Activated T-helper 1 cell treated with anti-CD3 and anti-CD28 coated beads, Interleukin-12 subunit alpha, Interleukin-12 subunit beta, Interleukin-2, Interleukin-4 antibody, amounts not matched to agents 30 ng/mL and 10 ng/mL and 1 ng/mL, durations not matched to agents 14 hours and 24 hours and 36 hours (primary cell): Measurements from ENCODE around the gene TBC1D2. TPM values are rescaled to one million over a fixed set of nuclear protein-coding genes. Genes with fewer than 3 reads are reported as not detected.

ENCODE experiments used
- DNase-seq: peaks from one replicate; pipeline ENCODE4 v3.0.0; 2021; ENCODE audit warnings: low spot score
- H3K27ac Mint-ChIP-seq: one replicate; pipeline ENCODE4 v1.8.0; 2021; ENCODE audit warnings: mild to moderate bottlenecking, mixed read lengths
- H3K27me3 Mint-ChIP-seq: one replicate; pipeline ENCODE4 v1.8.0; 2022; ENCODE audit warnings: mild to moderate bottlenecking, moderate library complexity, mixed read lengths; ENCODE audit not compliant: insufficient read depth
- H3K36me3 Mint-ChIP-seq: one replicate; pipeline ENCODE4 v1.8.0; 2021; ENCODE audit warnings: low read depth, mixed read lengths
- H3K4me1 Mint-ChIP-seq: one replicate; pipeline ENCODE4 v1.8.0; 2021; ENCODE audit warnings: low read depth, mixed read lengths
- H3K4me3 Mint-ChIP-seq: one replicate; pipeline ENCODE4 v1.8.0; 2021; ENCODE audit warnings: mild to moderate bottlenecking, moderate library complexity, mixed read lengths
- H3K9me3 Mint-ChIP-seq: one replicate; pipeline ENCODE4 v1.8.0; 2021; ENCODE audit warnings: mixed read lengths
- intact Hi-C: fragments of 100-400 bp; cut with micrococcal nuclease; formaldehyde crosslinking; loops from one replicate; pipeline ENCODE4 v1.15.1; 2024
- total RNA-seq: library from RNA; stranded (reverse); gene quantifications from 2 replicates; pipeline ENCODE4 v1.2.3, GENCODE V29; 2022

The TBC1D2 gene
- total RNA-seq, 1 donor from 2014 or later: 2.2 TPM

DNA sequence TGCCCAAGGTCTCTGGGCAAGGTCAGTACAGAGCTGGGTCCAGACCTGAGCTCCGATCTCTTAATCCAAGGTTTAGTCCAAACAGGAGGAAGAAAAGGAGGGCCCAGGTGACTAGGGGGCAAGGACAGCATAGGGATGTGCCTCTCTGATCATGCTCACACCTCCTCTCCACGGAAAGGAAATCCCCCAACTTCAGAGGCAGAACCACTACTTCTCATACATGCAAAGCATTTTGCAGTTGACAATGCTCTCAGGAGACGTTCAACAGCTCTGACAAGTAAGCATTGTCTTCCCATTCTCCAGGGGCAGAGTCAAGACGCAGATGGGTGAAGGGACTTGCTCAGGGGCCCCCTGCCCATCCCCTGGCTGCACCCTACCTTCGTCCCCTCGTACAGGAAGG is 54.3 kb downstream of the TBC1D2 start:
- H3K27ac Mint-ChIP-seq: no peak overlapping the region
- H3K4me3 Mint-ChIP-seq: no peak overlapping the region
- H3K4me1 Mint-ChIP-seq: peaks cover 7% of the 10 kb centered on the region
- intact Hi-C loops: no loop called here
- no peaks in the 10 kb centered on the region for H3K27me3 Mint-ChIP-seq
- no peaks in the 10 kb centered on the region for H3K9me3 Mint-ChIP-seq
- DNase-seq: no peak
- H3K36me3 Mint-ChIP-seq: no peaks in the 10 kb centered on the region

DNA sequence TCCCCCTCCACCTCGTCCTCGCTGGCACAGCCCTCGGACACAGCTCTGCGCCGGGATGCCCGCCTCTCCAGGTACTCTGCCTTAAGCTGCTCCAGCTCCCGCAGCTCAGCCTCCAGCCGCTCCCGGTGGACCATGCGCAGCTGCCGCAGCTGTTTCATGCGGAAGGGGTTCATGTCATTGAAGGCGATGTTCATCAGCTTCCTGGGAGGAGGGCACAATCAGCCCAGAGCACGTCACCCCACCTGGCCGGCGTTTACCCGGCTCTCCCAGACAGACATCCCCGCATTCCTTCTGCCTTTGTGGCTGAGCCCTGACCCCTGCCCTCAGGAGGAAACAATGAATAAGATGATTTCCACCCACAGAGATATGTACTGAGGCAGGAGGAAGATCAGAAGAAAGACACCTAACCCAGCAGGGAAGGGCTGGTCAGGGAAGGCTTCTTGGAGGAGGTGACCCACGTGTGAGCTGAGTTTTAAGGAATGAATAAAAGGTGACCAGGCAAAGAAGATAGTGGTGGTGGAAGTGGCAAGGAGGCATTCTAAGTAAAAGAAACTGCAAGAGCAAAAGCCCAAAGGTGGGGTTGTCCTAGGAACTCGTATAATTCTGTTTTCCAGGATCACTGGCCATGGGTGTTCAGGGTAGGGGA is 55.9 kb downstream of the TBC1D2 start:
- no peak overlapping the region for H3K4me3 Mint-ChIP-seq
- H3K4me1 Mint-ChIP-seq: no peaks in the 10 kb centered on the region
- peaks cover 2% of the 10 kb centered on the region for H3K27me3 Mint-ChIP-seq
- H3K36me3 Mint-ChIP-seq: no peaks in the 10 kb centered on the region
- no peak for DNase-seq
- H3K27ac Mint-ChIP-seq: no peak overlapping the region
- intact Hi-C loops: no loop called here
- no peaks in the 10 kb centered on the region for H3K9me3 Mint-ChIP-seq

DNA sequence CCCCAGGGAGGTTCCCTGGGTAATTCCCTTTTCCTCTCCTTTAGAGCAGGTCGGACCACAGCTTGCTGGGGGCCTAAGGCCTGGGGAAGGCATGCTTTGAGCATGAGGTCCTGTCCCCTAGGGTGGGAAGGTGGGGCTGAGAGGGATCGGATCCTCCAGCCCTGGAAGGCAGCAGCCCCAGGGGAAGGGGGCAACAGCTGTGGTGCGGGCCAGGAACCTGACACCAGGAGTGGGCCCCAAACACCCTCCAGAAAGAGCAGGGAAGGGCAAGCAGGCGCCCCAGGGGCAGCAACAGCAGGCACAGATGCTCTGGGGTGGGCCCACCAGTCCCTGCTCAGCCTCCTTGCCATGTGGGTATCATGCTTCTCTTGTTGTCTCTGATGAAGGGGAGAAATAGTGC is 59.8 kb downstream of the TBC1D2 start:
- intact Hi-C loops: no loop called here
- Mint-ChIP-seq H3K36me3 (no peaks in the 10 kb centered on the region), H3K27me3 (peaks cover 8% of the 10 kb centered on the region), H3K4me1 (peaks cover 7% of the 10 kb centered on the region), H3K4me3 (no peak overlapping the region), H3K9me3 (no peaks in the 10 kb centered on the region), H3K27ac (no peak overlapping the region)
- DNase-seq: no peak

DNA sequence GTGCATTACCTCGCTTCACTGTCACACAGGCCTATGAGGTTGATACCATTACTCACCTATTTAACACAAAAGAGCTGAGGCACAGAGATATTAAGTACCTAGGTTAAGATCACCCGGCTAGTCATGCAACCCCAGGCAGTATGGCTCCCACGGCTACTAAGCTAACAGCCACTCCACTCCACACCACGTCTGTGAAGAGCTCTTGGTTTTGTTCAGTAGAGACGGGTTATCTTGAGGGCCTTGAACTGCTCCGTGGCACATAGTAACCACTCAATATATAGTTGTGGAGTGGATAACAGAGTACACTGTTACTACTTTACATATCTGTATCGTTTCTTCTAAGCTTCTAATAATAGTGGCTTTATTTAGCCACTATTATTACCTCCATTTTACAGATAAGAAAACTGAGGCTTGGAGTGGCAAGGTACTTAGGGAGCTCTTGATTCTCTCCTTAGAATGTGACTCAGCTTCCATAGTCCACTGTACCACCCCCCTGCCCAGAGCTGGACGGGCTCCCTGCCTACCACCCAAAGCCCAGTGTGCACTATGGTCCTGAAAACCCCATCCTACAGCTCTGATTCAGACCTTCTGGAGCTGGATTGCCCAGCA is 62.0 kb downstream of the TBC1D2 start:
- DNase-seq: no peak
- no peaks in the 10 kb centered on the region for H3K9me3 Mint-ChIP-seq
- H3K27ac Mint-ChIP-seq: peak overlapping the region; percentile 6
- intact Hi-C loops: loop anchor here (1.0 kb wide), 1 partner anchor 62 kb away; the partner anchor contains the start of gene TBC1D2
- H3K36me3 Mint-ChIP-seq: no peaks in the 10 kb centered on the region
- H3K4me1 Mint-ChIP-seq: peaks cover 16% of the 10 kb centered on the region
- peaks cover 14% of the 10 kb centered on the region for H3K27me3 Mint-ChIP-seq
- H3K4me3 Mint-ChIP-seq: peak overlapping the region; percentile 86

DNA sequence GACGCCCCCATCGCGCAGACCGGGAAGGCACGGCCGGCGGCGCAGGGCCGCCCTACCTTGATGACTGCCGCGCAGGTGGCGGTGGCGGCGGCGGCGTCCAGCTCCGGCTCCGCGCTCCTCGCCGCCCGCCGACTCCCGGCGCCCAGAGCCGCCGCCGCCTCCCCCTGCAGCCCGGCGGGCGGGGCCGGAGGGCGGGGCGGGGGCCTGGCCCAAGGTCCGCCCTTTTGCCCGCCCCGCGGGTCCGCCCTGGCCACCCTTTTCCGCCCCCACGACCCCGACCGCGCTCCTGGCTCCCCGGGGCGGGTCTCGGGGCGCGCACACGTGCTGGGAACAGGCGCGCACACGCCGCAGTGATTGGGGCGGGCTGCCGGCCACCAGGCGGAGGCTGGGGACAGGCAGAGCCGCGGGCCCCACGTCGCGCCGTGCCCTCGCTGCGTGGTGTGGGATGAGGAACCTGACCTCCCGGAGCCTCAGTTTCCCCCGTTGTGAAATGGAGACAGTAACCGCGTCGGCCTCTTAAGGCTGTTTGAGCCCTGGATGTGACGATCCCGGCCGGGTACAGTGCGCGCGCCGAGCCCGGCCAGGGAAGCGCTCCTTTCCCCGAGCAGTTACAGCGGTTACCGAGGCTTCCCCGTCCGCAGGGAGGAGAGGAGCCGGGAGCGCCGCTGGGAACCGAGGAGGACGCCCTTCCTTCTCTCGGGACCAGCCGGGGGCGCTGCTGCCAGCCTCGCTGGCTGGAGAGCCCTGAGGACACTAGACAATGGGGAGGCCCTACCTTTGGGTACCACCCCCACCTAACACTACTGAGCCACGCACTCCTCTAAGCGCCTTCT is 62.7 kb downstream of the TBC1D2 start, which contains the start of gene CORO2A:
TSS of gene CORO2A (minus strand) at position 135 of the 833 bp plus-strand sequence. CDS start 34,977 bp downstream, outside the sequence.
- peaks cover 14% of the 10 kb centered on the region for H3K27me3 Mint-ChIP-seq
- peak; percentile 66 for DNase-seq
- intact Hi-C loops: loop anchor here (1.0 kb wide), 1 partner anchor 63 kb away; the partner anchor contains the start of gene TBC1D2
- H3K9me3 Mint-ChIP-seq: no peaks in the 10 kb centered on the region
- H3K27ac Mint-ChIP-seq: peak within 1 kb of the TSS; percentile 6
- H3K4me1 Mint-ChIP-seq: peaks cover 16% of the 10 kb centered on the region
- no peaks in the 10 kb centered on the region for H3K36me3 Mint-ChIP-seq
- H3K4me3 Mint-ChIP-seq: peak within 1 kb of the TSS; percentile 86

DNA sequence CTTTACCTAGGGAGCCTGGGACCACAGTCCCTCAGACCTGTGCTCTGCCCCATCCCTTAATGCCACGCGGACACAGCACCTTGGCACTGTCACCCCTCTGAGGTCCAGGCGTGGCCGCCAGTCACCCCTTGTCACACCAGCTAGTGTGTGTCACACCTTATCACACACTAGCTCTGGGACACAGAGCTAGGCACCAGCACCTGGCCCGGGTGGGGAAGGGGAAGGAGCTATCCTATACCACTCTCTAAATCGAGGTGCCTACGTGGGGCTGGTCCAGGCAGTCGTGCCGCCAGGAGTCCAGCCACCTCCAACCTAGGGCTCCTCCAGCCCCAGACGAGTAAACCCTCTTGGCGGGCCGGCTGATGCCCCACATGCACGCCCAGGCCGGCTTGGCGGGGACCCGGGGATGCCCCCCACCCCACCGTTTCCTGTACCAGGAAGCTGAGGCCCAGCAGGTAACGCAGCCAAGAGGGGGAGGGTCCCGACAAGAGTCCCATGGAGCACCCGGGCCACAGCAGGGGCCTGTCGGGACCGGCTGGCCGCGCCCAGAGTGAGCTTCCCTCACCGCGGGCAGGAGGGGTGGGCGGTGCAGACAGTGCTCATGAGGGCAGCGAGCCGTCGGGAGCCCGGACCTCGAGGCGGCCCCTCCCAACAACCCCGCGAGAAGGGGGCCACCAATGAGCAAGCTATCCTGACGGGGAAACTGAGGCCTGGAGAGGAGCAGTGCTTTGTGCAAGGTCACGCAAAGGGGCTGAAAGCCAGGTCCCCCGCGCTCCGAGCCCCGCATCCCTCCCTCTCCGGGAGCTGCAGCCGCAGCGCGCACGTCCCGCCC is 63.6 kb downstream of the TBC1D2 start:
- Mint-ChIP-seq H3K4me1 (peaks cover 16% of the 10 kb centered on the region), H3K4me3 (peak overlapping the region; percentile 72), H3K36me3 (no peaks in the 10 kb centered on the region), H3K9me3 (no peaks in the 10 kb centered on the region), H3K27ac (no peak overlapping the region), H3K27me3 (peaks cover 14% of the 10 kb centered on the region)
- intact Hi-C loops: no loop called here
- DNase-seq: peak; percentile 7

DNA sequence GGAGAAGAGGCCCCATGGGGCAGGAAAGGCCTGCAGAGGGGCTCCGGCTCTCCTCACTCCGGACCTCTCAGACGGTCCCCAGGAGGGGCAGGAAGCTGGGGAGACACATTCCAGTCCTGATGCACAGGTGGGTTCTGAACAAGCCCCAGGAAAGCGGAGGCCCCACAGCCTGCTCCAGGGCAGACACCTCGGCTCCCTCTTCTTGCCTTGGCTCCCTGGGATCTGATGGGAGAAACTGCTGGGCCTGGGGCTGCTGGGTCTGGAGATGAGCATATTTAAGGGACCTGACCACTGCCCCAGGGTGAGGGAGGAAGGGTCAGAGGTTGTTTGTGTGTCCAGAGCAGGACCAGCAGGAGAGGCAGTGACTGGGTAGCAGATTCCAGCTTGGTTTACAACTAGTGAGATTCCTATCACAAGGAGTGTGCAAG is 64.3 kb downstream of the TBC1D2 start:
- H3K27me3 Mint-ChIP-seq: peaks cover 14% of the 10 kb centered on the region
- peak overlapping the region; percentile 72 for H3K4me3 Mint-ChIP-seq
- H3K9me3 Mint-ChIP-seq: no peaks in the 10 kb centered on the region
- intact Hi-C loops: no loop called here
- DNase-seq: no peak
- peaks cover 16% of the 10 kb centered on the region for H3K4me1 Mint-ChIP-seq
- H3K36me3 Mint-ChIP-seq: no peaks in the 10 kb centered on the region
- H3K27ac Mint-ChIP-seq: no peak overlapping the region

DNA sequence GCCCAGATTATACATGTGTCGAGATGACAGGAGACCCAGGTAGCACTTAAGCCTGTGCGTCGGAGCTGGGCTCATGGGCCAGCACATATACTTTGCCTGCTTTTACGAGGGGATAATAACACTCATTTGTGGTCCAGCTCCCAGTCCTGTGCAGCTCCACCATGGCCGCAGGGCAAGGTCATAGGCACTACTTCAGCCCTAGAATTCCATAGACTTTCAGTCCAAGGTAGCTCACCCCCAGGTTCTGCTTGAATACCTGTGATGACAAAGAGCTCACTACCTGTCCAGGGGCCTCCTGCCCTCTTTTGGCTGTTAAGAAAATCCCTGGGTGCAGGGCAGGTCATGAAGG is 64.7 kb downstream of the TBC1D2 start:
- H3K4me1 Mint-ChIP-seq: peaks cover 16% of the 10 kb centered on the region
- H3K27me3 Mint-ChIP-seq: peaks cover 14% of the 10 kb centered on the region
- intact Hi-C loops: no loop called here
- no peaks in the 10 kb centered on the region for H3K9me3 Mint-ChIP-seq
- DNase-seq: no peak
- H3K36me3 Mint-ChIP-seq: no peaks in the 10 kb centered on the region
- no peak overlapping the region for H3K27ac Mint-ChIP-seq
- H3K4me3 Mint-ChIP-seq: peak overlapping the region; percentile 72

DNA sequence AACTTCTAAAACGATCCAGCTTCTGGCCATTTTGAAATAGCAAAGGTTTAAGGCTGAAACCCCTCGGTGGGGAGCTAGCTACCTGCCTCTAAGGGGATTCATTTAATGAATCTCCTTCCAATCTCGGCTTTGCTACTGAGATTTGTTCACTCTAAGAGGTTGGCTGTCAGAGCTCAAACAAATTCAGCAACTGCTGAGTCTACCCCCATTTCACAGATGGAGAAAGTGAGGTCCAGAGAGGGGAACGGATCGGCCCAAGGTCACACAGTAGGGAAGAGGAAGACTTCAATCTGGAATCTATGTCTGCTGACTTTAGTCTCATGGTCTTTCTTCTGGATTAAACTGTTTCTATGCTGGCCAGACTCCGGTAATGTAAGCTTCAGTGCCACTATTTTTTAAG is 66.0 kb downstream of the TBC1D2 start:
- no peak overlapping the region for H3K27ac Mint-ChIP-seq
- H3K36me3 Mint-ChIP-seq: no peaks in the 10 kb centered on the region
- H3K9me3 Mint-ChIP-seq: no peaks in the 10 kb centered on the region
- peaks cover 16% of the 10 kb centered on the region for H3K4me1 Mint-ChIP-seq
- no peak overlapping the region for H3K4me3 Mint-ChIP-seq
- peaks cover 12% of the 10 kb centered on the region for H3K27me3 Mint-ChIP-seq
- no peak for DNase-seq
- intact Hi-C loops: no loop called here

DNA sequence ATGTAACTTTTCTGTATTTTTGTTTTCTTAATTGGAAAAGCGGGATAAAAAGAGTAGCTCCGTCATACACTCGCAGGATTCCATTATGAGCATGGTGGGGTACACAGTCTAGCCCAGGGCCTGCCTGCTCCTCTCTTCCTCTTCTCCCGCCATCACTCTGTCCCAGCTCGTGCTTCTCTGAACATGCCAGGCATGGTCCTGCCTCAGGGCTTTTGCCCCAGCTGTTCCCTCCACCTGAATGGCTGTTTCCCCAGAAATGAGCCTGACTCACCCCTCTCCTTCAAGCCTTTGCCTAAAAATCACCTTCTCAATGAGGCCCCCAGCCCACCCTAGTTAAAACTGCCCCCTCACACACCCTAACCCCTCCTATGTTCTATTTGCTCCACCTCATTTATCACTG is 67.5 kb downstream of the TBC1D2 start:
- no peak for DNase-seq
- Mint-ChIP-seq H3K27me3 (peaks cover 8% of the 10 kb centered on the region), H3K36me3 (no peaks in the 10 kb centered on the region), H3K9me3 (no peaks in the 10 kb centered on the region), H3K27ac (no peak overlapping the region), H3K4me1 (peaks cover 9% of the 10 kb centered on the region), H3K4me3 (no peak overlapping the region)
- intact Hi-C loops: no loop called here

DNA sequence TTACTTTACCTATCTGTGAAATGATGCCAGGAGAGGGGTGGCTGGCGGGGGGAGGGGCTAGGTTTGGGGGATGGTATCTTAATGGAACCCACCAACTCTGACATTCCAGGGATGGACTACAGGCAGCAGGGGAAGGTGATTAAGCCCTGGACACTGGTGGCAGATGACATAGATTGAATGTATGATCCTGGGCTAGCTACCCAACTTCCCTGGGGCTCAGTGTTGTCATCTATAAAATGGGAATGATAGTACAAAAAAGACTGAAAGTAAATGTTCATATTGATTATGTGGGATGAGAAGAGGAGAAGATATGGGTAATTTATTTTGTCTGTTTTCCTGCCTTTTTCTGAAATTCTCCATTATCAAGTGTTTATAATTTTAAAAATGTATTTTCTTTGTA is 69.2 kb downstream of the TBC1D2 start:
- Mint-ChIP-seq H3K4me3 (no peak overlapping the region), H3K36me3 (peaks cover 2% of the 10 kb centered on the region), H3K27me3 (peaks cover 7% of the 10 kb centered on the region), H3K27ac (no peak overlapping the region), H3K4me1 (peaks cover 9% of the 10 kb centered on the region), H3K9me3 (no peaks in the 10 kb centered on the region)
- no peak for DNase-seq
- intact Hi-C loops: no loop called here

DNA sequence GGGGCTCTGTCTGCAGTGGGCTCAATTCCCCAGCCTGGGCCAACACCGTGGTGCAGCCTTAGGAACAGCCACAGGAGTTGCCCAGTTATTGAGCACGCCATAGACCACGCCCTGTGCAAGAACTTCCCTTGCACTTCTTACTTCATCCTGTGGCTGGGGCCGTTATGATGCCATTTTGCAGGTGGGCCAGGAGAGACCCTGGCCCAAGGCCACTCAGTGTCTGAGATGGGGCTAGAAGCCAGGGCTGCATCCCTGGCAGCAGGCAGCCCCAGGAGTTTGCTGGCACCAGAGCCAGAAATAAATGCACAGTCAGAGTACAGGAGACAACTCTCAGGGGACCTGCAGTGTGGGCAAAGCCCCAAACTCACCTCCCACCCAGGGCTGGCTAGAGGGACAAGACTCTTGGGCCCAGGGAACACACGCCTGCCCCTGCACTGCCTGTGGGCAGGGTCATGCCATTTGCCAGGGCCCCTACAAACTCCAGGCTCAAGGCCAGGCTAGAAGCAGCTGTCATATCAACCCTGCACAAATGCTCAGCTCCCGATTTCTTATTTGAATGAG is 69.8 kb downstream of the TBC1D2 start:
- Mint-ChIP-seq H3K36me3 (peaks cover 2% of the 10 kb centered on the region), H3K27me3 (peaks cover 6% of the 10 kb centered on the region)

More for the DNA sequence above, 69.8 kb downstream of the TBC1D2 start:
- no peak for DNase-seq
- Mint-ChIP-seq H3K9me3 (no peaks in the 10 kb centered on the region), H3K27ac (no peak overlapping the region), H3K4me3 (no peak overlapping the region), H3K4me1 (peaks cover 9% of the 10 kb centered on the region)
- intact Hi-C loops: no loop called here
